Measurements from ENCODE around the gene CTSZ.

- TF ChIP-seq CTCF (IDR thresholded peaks at IDR 0.05) (no peak), POLR2A (IDR thresholded peaks at IDR 0.05) (no peak)
Observed at GRCh38 chr20:59002874-59003399, 4.1 kb downstream of the CTSZ start.

Data from heart left ventricle (tissue), 13 donors.